HG03575 (cell line): ENCODE data around the gene BMPR1A.
"Not testable (repeated sequence)": the region's sequence is repeated elsewhere in the genome, so short reads cannot be mapped to it uniquely, and the experiment has no call there.

Experiments used
- ATAC-seq: cut with Tn5 transposase; IDR thresholded peaks from one replicate; pipeline ENCODE4 v1.9.1; 2021; ENCODE audit not compliant: unreplicated experiment, insufficient number of reproducible peaks, low FRiP score; ENCODE audit errors: extremely low read depth

The BMPR1A gene

GRCh38 chr10:86904600-86904999 lies 148.2 kb downstream of the BMPR1A start:
- ATAC-seq, result no peak

DNA sequence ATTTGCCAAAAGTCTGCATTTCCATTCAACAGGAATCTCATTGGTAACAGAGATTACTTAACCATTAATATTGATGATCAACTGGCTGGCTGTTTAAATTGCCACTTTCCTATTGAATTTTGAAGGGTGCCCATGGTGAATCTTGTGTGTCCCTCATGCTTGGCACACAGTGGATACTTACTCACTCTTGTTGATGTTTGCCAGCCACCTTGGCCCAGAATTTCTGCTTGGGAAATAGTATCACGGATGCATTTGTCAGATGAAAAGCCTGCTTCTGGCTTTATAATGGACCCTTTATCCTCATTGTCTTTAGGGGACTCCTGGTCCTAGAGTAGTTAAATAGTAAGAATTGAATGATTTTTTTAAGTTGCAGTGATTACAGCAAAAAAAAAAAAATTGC lies 149.0 kb downstream of the BMPR1A start:
- no peak for ATAC-seq

DNA sequence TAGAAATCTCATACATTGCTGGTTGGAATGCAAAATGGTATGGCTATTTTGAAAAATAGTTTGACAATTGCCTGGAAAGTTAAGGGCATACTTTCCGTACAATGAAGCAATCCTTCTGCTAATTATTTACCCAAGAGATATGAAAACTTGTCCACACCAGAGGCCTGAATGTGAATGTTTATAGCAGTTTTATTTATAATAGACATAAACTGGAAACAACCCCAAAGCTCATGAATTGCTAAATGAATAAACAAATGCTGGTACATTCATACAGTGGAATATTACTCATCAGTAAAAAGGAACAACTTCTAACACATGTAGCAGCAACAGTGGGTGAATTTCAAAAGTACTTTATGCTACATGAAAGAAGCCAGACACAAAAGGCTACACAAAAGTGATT lies 158.3 kb downstream of the BMPR1A start:
- ATAC-seq, result no peak

DNA sequence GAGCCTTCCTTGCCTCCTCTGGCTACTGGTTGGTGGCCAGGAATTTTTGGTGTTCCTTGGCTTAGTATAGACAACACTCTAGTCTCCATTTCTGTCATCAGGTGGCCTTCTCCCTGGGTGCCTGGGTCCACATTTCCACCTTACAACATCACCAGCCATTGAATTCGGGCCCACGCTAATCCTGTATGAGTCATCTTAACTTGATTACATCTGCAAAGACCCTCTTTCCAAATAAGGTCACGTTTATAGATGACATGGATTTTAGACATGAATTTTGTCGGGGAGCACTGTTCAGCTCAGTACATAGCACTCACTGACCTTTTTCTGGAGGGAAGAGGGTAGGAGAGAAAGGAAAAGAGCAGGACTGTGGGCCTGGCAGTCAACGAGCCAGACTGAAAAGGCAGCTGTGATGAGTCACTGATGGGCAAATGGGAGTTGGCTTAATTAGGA lies 161.6 kb downstream of the BMPR1A start:
- no peak for ATAC-seq

- ATAC-seq, result no peak
Measured at GRCh38 chr10:86922553-86922961, 166.1 kb downstream of the BMPR1A start.

GRCh38 chr10:86929468-86930380 lies 173.3 kb downstream of the BMPR1A start:
- no peak for ATAC-seq

GRCh38 chr10:86931872-86932271 lies 175.5 kb downstream of the BMPR1A start:
- ATAC-seq, result no peak

DNA sequence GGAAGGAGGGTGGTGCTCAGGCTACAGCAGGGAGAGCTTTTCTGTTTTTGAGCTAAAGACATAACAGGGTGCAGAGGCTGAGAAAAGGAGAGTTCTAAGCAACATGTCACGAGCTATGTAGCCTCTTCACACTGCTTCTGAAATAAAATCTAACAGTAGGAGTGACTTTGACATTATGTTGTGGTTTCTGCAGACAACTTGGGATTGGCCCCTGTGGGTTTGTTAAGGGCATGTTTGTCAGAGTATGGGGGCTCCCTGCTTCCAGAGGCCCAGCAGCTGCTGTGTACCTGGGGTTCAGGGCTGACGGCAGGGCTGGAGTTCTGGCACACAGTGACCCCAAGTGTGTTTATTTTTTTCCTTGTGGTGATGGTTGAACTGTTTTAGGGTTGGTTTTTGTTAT lies 176.3 kb downstream of the BMPR1A start:
- ATAC-seq, result no peak

DNA sequence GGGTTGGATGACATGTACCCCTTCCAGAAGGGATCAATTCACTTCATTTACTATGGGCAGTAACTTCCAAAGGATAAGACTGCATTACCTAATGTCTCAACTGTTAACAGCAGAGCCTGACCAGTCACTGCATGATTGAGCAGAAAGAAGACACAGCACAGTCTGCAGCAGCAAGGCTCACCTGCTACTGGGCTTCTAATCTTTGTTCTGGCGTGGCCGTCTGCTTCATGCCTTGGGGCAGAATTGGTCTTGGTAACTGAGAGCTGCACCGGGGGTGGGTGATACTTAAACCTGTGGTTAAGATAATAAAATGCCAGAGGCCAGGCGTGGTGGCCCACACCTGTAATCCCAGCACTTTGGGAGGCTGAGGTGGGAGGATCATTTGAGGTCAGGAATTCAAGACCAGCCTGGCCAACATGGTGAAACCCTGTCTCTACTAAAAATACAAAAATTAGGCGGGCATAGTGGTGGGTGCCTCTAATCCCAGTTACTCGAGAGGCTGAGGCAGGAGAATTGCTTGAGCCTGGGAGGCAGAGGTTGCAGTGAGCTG lies 177.8 kb downstream of the BMPR1A start:
- ATAC-seq, result not testable (repeated sequence)

DNA sequence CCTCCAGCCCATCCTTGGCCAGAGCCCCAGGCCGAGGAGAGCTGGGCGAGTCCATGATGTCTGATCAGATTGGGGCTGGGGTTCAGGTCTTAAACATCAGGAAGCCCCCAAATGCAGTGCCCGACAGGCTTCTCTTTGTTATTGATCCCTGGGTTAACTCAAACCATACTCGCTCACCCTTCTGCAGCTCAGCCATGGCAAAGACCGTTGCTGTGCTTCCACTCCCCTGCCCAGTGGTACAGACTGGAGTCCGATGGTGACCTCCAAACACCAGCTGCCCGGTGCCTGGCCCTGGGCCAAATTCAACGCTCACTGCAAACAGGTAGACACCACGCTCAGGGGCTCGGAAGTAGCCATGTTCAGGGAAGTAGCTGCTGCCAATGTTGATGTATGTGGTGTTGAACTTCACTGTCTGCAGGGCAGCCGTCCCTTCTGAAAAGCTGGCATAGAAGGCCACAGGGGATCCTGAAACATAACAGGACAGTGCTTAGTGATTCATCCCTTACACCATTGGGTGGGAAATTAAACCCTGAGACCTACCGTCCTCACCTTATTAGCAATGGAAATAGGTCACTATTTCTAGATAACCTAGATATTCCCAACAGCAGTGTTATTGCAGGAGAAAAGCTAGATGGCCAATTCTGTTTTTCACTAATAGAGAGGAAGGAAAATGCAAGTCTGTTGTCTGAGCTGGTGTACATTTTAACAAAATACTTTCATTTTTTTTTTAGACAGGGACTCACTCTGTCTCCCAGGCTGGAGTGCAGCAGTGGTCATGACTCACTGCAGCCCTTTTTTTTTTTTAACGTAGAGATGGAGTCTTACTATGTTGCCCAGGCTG lies 180.5 kb downstream of the BMPR1A start:
- no peak for ATAC-seq

- no peak for ATAC-seq
Measured at GRCh38 chr10:86937502-86938154, 181.2 kb downstream of the BMPR1A start.

DNA sequence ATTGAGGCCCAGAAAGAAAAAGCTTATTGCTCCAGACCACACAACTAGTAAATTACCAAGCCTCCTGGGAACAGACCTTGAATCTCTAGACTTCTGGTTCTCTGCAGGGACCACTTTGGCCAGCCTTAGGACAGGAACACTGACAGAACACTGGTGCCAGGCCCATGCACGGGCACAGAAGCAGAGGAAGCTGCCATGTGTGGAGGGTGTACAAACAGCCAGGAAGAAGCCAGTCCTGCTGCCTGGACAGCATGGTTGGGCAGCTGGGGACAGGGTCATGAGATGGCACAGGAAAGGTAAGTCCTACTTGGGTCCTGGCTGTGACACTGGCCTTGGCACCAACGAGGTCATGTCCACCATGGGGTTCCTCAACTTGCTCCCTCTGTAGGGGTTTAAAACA lies 181.8 kb downstream of the BMPR1A start:
- no peak for ATAC-seq

- not testable (repeated sequence) for ATAC-seq
Measured at GRCh38 chr10:86940076-86940475, 183.7 kb downstream of the BMPR1A start.

GRCh38 chr10:86940677-86941076 lies 184.3 kb downstream of the BMPR1A start:
- ATAC-seq, result no peak

- no peak for ATAC-seq
Measured at GRCh38 chr10:86941426-86941825, 185.0 kb downstream of the BMPR1A start.

DNA sequence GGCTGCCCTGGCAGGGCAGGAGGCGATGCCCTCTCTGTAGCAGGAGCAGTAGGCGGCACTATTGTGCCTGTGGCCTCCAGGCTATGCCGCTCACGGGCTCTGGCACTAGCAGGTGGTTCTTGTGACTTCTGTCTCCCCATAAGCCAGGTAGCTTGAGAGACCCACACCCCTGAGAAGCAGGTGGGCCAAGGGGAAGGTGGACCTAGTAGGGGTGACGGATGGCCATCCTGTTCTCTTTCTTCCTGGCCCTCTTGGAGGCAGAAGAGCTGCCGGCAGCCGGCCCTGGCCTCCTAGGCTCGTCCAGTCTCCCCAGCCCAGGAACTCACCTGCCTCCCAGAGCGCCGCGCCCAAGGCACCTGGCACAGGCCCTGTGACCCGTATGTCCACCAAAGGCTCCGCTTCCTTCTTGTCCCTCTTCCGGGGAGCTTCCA lies 185.6 kb downstream of the BMPR1A start:
- no peak for ATAC-seq

GRCh38 chr10:86942441-86943315 lies 186.3 kb downstream of the BMPR1A start:
- no peak for ATAC-seq

GRCh38 chr10:86943316-86944030 lies 187.1 kb downstream of the BMPR1A start:
- ATAC-seq, result no peak
